ENCODE data around the gene KIF5C. TPM values are rescaled to one million over a fixed set of nuclear protein-coding genes. Genes with fewer than 3 reads are reported as not detected.

The KIF5C gene
- total and polyA plus RNA-seq, 4 donors = 0.06 to 0.25 (median 0.14) TPM

DNA sequence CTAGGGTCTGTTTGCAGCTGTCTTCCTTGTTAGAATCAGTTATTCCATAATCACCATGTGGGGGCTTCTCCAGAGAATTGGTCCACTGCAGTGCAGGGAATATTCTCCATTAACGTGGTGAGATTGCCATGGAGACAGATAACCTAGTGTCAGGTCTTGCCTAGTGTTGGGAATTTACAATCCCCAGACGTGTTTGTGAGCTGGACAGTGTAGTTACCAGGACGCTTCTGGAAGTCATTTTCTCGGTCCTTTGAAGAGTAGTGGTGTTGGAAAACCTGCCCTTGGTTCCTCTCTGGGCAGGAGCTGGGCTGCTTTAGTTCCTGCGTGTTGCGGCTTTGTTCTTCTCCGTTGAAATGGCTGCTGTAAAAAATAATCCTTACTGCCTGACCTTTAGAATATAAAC lies 94.6 kb downstream of the KIF5C start:
- Histone ChIP-seq H3K9ac (ENCODE audit: low read depth in 1 of 2, low read length in 2 of 2) (no peak overlapping the region), H3K4me3 (ENCODE audit: low read depth in 1 of 3, low read length in 3 of 3) (no peak overlapping the region), H3K4me1 (ENCODE audit: control insufficient read depth in 4 of 4, insufficient read depth in 4 of 4, low read length in 3 of 4) (no peaks in the 10 kb centered on the region), H3K27me3 (ENCODE audit: control insufficient read depth in 4 of 4, insufficient read depth in 4 of 4, low read length in 3 of 4) (peaks cover 0 to 2% (median 0%) of the 10 kb centered on the region in 4 donors), H3K27ac (ENCODE audit: low read depth in 1 of 2, low read length in 2 of 2) (no peak overlapping the region), H3K36me3 (ENCODE audit: control insufficient read depth in 4 of 4, insufficient read depth in 3 of 4, low read depth in 1 of 4, low read length in 3 of 4) (no peaks in the 10 kb centered on the region), H3K9me3 (ENCODE audit: control insufficient read depth in 4 of 4, low read length in 3 of 4) (no peaks in the 10 kb centered on the region)
- TF ChIP-seq, protein P1, sequence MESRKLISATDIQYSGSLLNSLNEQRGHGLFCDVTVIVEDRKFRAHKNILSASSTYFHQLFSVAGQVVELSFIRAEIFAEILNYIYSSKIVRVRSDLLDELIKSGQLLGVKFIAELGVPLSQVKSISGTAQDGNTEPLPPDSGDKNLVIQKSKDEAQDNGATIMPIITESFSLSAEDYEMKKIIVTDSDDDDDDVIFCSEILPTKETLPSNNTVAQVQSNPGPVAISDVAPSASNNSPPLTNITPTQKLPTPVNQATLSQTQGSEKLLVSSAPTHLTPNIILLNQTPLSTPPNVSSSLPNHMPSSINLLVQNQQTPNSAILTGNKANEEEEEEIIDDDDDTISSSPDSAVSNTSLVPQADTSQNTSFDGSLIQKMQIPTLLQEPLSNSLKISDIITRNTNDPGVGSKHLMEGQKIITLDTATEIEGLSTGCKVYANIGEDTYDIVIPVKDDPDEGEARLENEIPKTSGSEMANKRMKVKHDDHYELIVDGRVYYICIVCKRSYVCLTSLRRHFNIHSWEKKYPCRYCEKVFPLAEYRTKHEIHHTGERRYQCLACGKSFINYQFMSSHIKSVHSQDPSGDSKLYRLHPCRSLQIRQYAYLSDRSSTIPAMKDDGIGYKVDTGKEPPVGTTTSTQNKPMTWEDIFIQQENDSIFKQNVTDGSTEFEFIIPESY (IDR thresholded peaks at IDR 0.05) = no peak
- TF ChIP-seq JUND (IDR thresholded peaks at IDR 0.05) (no peak), FOXA1 (IDR thresholded peaks at IDR 0.05) (no peak), FOXA2 (IDR thresholded peaks at IDR 0.05) (no peak), TAF1 (conservative IDR thresholded peaks at IDR 0.05) (no peak), ATF3 (IDR thresholded peaks at IDR 0.05) (no peak), HNF4G (IDR thresholded peaks at IDR 0.05) (no peak), HNF4A (conservative IDR thresholded peaks at IDR 0.05) (no peak), YY1 (IDR thresholded peaks at IDR 0.05) (no peak), NR2F2 (IDR thresholded peaks at IDR 0.05) (no peak), RXRA (IDR thresholded peaks at IDR 0.05) (no peak), GABPA (IDR thresholded peaks at IDR 0.05 in 1 of 2, conservative IDR thresholded peaks at IDR 0.05 in 1 of 2) (no peak), RAD21 (IDR thresholded peaks at IDR 0.05) (no peak), EGR1 (IDR thresholded peaks at IDR 0.05; ENCODE audit: low read depth in 2 of 2) (no peak), REST (IDR thresholded peaks at IDR 0.05) (no peak), SP1 (IDR thresholded peaks at IDR 0.05) (no peak)
- TF ChIP-seq, protein P2, sequence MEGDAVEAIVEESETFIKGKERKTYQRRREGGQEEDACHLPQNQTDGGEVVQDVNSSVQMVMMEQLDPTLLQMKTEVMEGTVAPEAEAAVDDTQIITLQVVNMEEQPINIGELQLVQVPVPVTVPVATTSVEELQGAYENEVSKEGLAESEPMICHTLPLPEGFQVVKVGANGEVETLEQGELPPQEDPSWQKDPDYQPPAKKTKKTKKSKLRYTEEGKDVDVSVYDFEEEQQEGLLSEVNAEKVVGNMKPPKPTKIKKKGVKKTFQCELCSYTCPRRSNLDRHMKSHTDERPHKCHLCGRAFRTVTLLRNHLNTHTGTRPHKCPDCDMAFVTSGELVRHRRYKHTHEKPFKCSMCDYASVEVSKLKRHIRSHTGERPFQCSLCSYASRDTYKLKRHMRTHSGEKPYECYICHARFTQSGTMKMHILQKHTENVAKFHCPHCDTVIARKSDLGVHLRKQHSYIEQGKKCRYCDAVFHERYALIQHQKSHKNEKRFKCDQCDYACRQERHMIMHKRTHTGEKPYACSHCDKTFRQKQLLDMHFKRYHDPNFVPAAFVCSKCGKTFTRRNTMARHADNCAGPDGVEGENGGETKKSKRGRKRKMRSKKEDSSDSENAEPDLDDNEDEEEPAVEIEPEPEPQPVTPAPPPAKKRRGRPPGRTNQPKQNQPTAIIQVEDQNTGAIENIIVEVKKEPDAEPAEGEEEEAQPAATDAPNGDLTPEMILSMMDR (IDR thresholded peaks at IDR 0.05; ENCODE audit: low read depth, low read length, missing input control) = no peak
- no peak for DNase-seq (ENCODE audit: low spot score)
- WGBS = 83% methylated on average over 7 of the region's 7 CpGs

GRCh38 chr2:148970385-148970784 lies 95.4 kb downstream of the KIF5C start:
- H3K27me3 ChIP-seq (ENCODE audit: control insufficient read depth in 4 of 4, insufficient read depth in 4 of 4, low read length in 3 of 4) = peaks cover 0 to 2% (median 0%) of the 10 kb centered on the region in 4 donors
- 86% methylated on average over 2 of the region's 2 CpGs for WGBS
- no peaks in the 10 kb centered on the region for H3K4me1 ChIP-seq (ENCODE audit: control insufficient read depth in 4 of 4, insufficient read depth in 4 of 4, low read length in 3 of 4)
- H3K9me3 ChIP-seq (ENCODE audit: control insufficient read depth in 4 of 4, low read length in 3 of 4) = no peaks in the 10 kb centered on the region
- H3K9ac ChIP-seq (ENCODE audit: low read depth in 1 of 2, low read length in 2 of 2) = no peak overlapping the region
- H3K4me3 ChIP-seq (ENCODE audit: low read depth in 1 of 3, low read length in 3 of 3) = no peak overlapping the region
- no peak overlapping the region for H3K27ac ChIP-seq (ENCODE audit: low read depth in 1 of 2, low read length in 2 of 2)
- TF ChIP-seq ATF3 (IDR thresholded peaks at IDR 0.05) = no peak
- TF ChIP-seq, protein P3, sequence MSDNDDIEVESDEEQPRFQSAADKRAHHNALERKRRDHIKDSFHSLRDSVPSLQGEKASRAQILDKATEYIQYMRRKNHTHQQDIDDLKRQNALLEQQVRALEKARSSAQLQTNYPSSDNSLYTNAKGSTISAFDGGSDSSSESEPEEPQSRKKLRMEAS (IDR thresholded peaks at IDR 0.05) = no peak
- TF ChIP-seq YY1 (IDR thresholded peaks at IDR 0.05) = no peak
- no peak for TF ChIP-seq RXRA (IDR thresholded peaks at IDR 0.05)
- TF ChIP-seq SP1 (IDR thresholded peaks at IDR 0.05) = no peak
- no peak for TF ChIP-seq HNF4A (conservative IDR thresholded peaks at IDR 0.05)
- no peak for TF ChIP-seq FOXA2 (IDR thresholded peaks at IDR 0.05)
- no peak for TF ChIP-seq FOXA1 (IDR thresholded peaks at IDR 0.05)
- TF ChIP-seq GABPA (IDR thresholded peaks at IDR 0.05 in 1 of 2, conservative IDR thresholded peaks at IDR 0.05 in 1 of 2) = no peak
- TF ChIP-seq, protein P1 (IDR thresholded peaks at IDR 0.05) = no peak
- no peak for TF ChIP-seq NR2F2 (IDR thresholded peaks at IDR 0.05)
- no peak for DNase-seq (ENCODE audit: low spot score)
- no peaks in the 10 kb centered on the region for H3K36me3 ChIP-seq (ENCODE audit: control insufficient read depth in 4 of 4, insufficient read depth in 3 of 4, low read depth in 1 of 4, low read length in 3 of 4)
